Measurements from ENCODE around the gene SFMBT1.
A peak's percentile ranks its signal among the peaks of the same experiment; 100 is the strongest.

Gene SFMBT1

DNA sequence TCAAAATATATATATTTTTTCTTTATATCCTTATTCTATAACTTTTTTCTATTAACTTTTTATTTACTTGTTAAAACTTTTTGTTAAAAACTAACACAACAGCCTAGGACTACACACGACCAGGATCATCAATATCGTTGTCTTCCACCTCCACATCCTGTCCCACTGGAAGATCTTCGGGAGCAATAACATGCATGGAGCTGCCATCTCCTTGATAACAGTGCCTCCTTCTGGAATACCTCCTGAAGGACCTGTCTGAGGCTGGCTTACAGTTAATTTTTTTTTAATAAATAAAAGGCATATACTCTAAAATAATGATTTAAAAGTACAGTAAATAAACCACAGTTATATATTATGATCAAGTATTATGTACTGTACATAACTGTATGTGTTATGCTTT is 58.9 kb downstream of the SFMBT1 start:
- DNase-seq: no peak

DNA sequence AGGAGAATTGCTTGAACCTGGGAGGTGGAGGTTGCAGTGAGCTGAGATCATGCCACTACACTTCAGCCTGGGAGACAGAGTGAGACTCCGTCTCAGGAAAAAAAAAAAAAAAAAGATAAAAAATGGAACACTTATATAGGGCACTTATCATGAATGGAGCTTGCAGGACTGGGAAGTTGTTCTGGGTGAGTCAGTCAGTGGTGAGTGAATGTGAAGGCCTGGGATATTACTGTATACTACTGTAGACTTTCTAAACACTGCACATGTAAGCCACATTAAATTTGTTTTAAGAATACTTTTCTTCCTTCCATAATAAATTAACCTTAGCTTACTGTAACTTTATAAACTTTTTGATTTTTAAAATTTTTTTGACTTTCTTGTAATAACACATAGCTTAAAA is 59.8 kb downstream of the SFMBT1 start:
- no peak for DNase-seq

DNA sequence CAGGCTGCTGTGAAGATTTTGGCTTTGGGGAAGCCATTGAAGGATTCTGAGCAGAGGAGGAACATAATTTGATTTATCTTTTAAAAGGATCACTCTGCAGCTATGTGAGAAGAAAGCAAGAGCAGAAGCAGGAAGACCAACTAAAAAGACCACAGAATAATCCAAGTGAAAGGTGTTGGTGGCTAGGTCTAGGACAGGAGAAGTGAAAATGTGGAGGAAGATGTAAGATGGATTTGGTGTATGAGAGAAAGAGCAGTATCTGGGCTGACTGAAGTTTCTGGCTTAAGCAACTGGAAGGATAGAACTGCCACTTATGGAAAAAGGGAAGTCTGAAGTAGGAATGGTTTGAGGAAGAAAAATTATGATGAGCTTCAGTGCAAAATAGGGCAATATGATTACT is 62.0 kb downstream of the SFMBT1 start:
- DNase-seq: no peak

DNA sequence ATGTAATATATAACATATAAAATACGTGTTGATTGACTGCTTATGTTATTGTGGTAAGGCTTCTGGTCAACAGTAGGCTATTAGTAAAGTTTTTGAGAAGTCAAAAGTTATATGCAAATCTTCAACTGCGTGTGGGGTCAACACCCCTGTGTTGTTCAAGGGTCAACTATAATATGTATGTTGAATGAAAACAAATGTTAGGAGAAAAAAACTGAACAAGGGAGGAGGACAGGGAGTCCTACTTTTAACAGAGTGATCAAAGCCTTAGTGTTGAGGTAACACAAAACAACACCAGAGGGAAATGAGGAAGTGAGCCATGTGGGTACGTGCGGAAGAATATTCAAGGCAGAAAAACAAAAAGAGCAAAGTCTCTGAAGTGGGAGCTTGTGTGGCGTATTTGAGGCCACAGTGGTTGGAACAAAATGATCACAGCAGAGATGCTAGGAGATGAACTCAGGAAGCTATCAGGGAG is 62.5 kb downstream of the SFMBT1 start:
- no peak for DNase-seq

DNA sequence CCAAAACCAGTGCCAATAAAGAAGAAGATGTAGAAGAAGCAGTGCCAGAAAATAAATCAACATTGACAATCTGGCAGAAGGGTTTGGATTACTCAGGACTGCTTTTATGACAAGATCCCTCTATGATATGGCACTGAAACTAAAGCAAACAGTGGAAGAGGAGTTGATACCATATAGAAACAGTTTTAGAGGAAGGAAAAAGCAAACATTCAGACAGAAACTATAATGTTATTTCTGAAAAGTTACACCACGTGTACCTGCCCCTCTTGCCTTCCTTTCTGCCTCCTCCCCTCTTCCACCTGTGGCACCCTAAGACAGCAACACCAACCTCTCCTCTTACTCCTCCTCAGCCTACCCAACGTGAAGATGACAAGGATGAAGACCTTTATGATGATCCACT is 63.0 kb downstream of the SFMBT1 start:
- no peak for DNase-seq

DNA sequence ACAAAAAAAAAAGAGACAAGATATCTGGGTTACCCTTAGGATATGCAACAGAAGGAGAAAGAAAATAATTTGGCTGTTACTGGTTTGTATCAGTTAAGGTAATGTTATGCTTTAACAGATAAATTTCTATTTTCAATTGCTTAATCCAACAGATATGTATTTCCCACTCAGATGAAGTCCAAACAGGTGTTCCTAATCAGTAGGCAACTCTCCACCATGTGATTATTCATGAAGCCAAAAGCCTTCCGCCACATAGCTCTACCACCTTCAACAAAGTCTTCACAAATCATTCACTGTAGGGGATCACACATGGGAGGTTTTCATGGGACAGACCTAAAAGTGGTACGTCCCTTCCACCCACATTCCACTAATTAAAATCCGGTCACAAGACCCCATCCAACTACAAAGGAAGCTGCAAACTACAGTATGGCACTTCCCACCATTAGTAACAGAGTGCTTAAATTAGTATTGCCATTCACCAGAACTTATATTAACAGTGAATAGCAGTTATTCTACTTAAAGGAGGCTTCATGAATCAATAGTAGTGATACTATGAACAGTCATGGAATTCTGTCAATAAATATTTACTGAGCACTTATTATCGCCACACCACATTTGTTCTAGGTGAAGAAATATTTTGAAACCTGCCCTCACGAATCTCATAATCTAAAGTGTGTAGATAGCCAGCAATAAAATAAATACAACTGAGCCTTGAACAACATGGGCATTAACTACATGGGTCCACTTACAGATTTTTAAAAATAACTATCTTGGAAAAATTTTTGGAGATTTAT is 66.5 kb downstream of the SFMBT1 start:
- DNase-seq: no peak

DNA sequence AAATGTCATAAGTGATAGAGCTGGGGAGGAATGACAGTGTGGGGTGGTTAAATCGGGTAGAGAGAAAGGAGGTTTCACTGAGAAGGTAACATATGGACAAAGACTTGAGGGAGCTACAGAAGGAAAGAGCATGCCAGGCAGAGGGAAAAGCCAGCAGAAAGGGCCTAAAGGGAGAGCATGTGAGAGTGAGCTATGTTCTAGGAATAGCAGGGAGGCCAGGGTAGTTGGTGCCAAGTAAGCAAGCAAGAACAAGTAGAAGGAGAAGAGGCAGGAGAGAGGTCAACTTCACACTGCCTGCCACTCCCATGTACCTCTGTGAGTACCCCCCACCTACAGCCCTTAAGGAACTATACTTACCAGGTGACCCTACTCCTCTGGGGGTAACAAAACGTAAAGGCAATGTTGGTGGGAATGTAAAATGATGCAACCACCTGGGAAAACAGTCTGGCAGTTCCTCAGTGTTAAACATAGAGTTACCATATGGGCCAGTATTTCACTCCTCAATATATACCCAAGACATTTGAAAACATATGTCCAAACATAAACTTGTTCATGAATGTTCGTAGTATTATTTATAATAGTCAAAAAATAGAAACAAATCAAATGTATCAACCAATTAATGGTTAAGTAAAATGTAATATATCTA is 67.6 kb downstream of the SFMBT1 start:
- no peak for DNase-seq

DNA sequence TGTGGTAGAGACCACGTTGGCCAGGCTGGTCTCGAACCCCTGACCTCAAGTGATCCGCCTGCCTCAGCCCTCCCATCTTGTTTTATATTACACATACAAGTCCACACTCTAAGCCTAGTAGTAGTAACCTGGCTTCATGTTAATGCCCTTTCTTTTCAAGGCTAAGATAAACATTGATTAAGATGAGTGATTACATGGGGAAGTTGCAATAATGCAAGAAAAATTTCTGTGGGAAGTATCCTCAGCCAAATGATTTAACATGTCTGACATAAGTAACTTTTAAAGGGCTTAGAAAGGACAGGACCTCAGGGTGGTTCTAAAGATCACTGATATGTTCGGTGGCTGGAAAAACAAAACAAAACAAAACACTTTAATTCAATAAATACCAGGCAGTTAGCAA is 72.1 kb downstream of the SFMBT1 start:
- no peak for DNase-seq

DNA sequence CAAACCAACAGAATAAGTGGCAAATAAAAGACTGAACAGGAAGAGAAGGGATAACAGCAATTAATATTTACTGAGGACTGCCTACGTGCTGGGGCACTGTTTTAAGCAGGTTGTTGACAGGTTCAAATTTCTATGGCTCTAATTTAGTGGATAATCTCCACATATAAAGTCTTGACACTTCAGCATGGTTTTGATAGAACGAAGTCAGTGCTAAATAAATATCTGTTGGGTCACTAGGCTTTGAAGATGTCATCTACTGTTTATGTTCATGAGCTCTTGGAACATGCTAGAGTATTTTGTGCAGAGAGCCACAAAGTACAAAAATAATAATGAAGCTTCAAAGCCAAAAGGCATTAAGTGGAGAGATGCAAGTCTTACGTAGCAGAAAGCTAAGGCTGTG is 74.0 kb downstream of the SFMBT1 start:
- no peak for DNase-seq

DNA sequence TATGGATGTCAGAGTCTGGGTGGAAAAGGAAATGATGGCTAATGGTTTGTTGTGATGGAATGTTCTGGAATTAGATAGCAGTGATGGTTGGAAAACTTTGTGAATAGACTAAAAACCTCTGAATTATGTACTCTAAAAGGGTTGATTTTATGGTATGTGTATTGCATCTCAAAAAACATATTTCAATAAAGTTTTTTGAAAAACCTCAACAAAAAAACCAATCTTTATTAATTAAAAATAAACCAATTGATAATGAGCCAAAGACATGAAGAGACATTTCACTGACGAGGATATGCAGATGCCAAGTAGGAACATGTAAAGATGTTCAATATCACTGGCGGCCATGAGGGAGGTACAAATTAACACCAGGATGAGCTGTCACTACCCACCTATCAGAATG is 78.5 kb downstream of the SFMBT1 start:
- DNase-seq: no peak

DNA sequence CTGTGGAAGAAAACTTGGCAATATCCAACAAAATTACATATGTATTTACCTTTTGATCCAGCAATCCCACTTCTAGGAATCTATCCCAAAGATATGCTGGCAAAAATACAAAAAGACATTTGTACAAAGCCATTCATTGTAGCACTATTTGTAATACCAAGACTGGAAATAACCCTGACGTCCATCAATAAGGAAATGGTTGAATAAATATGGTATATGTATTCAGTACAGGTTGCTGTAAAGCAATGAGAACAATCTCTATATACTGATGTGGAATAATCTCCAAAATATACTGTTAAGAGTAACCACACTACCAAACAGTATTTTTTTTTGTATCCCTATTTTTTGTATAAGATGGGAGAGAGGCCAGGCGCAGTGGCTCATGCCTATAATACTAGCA is 83.7 kb downstream of the SFMBT1 start:
- no peak for DNase-seq

DNA sequence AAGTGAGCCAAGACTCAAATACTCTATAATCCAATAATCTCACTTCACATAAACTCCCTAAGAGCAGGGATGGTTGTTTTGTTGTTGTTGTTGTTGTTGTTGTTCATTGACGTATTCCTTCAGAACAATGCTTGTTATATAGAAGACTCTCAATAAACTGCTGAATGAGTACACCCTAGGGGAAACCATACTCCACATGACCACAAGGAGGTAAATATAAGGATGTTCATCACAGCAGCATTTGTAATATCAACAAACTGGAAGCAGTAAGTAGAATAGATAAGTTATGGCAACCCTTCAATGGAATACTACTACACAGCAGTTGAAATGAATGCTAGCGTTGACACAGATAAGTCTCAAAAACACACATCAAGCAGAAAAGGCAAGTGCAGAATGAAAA is 86.1 kb downstream of the SFMBT1 start:
- no peak for DNase-seq

DNA sequence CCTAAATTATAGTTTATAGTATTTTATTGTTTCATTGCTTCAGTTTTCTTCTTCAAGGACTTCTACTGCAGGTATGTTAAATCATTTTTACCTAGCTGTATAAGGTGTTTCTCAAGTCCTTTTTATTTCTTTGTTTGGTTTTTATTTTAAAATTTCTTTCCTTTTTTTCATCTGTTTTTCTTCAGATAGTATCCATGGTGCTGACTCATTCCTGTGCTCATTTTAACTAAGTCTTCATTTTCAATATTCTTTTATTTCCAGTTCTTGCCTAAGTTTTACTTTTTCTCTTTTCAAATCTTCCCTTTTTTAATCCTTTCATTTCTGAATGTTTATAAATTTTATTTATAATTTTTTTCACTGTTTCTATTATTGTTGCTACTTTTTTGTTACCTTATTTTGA is 106.3 kb downstream of the SFMBT1 start:
- DNase-seq: no peak

DNA sequence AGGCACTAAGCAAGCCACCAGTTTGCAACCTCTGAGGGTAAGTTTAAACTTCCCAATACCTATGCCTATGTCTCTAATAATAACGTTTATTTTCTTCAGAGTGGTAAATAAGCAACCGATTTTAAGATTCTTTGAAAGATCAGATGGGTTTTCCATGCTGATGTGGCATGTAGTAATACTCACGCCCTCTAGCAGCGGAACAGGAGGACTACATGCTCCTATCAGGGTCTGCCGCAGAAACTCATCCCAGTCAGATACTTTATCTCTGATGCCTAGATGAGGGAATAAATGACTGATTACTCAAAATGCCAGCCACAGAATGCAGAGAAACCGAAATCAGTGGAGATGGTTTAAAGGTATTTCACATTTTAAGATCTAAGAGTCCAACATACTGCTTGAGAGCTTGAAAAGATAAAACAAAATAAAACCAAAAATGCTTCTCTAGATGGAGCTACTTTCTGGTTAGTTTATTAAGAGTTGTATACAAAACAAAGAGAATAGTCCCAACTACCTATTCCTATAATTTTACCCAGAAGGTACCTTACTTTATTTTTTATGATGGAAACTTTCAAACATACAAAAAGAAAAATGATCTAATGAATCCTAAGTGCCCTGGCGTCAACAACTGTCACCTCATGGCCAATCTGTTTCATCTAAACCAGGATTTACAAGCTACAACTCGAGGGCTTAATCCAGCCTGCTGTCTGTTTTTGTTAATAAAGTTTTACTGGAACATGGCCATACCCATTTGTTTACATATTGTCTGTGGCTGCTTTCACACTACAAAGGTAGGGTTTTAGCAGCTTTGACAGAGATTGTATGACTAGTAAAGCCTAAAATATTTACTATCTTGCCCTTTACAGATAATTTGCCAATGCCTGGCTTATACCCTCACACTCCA is 111.0 kb downstream of the SFMBT1 start:
- peak; percentile 38 for DNase-seq

DNA sequence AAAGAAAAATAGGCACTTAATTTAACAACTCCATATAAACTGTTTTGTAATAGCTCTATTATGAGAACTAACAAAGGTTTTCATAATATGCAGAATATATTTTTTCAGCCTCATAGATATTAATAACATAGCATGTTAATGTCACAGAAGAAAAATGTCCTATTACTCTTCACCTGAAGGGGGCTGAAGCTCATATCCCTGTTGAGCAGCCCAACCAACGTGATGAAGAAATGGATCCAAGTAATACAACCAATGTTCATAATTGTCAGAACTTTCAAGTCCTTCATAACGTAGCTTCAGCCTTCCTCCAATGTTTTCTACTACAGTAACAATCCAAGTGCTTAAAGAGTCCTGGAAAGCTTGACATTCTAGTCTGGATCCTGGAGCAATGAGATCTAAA is 114.0 kb downstream of the SFMBT1 start:
- DNase-seq: no peak

DNA sequence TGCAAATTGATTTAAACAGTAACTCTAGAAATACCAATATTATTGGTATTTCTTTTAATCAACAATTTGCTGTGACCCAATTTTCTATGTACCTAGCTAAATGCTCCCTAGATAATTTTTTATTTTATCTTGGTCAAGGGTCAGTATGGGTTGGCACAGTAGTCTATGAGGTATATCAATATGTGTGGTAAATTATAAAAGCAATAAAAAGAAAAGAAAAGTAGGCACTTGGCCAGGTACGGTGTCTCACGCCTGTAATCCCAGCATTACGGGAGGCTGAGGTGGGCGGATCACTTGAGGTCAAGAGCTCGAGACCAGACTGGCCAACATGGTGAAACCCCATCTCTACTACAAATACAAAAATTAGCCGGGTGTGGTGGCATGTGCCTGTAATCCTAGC is 114.5 kb downstream of the SFMBT1 start:
- no peak for DNase-seq

DNA sequence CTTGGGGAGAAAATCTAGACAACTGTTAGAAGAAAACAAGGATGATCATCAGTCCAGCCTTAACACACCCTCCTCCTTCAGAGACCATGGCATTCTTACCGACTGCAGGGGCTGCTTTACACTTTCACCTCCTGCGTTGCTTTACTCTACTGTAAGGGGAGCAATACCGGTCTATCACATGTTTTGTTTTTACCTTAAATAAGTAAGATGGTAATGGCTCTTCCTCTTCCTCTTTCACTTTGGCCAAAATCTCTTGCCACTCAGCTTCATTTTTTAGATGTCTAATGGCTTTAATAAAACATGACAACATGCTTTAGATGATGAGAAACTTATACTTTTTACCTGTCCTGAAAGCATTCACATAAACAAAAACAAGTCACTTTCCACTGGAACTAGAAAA is 115.1 kb downstream of the SFMBT1 start:
- DNase-seq: no peak

DNA sequence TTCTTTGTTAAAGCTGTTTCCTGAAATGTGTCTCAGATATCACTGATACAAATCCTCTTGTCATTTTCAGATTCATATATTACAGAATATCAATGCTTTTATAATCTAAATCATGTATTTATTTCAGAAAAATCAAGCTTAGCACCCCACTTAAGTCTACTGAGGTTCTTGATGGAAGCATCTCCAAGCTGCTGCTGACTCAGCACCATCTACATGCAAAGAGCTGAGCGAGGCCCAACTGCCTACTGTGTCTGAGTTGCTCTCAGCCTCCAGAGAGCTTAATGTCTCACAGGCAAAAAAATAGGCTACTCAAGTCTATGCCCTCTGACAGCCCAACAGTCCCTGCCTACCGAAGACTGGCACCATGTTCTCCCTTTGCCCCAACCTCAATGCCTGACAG is 119.3 kb downstream of the SFMBT1 start:
- DNase-seq: no peak

DNA sequence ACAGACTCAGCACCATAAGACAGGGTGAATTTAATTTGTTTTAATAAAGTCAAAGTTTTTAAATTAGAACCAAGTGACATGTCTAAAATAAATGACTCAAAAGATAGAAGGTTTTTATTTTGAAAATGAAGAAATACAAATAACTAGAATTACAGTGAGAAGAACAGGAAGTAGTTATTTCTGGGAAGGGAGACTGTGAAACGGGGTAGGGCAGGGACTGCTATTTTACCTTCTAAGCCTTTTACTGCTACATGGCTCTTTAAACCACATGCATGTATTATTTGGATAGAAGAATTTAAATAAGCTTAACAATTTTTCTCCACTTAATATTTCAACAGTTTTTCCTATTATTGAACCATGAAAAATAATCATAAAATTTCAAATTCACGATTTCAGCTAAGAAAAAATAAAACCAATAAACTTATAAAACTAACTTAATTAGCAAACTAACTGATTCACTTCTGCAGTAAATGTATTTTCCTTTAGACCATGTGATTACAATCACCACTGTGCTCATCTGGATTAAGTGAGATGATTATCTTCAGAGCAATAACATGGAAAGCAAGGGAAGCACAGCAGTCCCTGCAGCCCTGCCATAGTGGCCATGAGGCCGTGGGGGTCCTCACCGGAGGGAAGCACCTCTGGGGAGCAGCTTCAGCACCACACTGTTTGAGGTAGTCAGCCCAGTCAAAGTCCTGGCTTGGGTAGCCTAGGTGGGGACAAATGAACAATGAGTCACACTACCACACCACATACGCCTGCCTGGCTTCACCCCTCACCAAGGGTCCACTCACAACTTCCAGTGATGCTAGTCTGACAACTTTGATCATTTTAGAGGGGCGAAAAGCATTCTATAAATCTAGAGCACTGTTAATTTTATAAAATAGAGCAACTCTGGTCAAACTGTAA is 120.2 kb downstream of the SFMBT1 start:
- DNase-seq: no peak

DNA sequence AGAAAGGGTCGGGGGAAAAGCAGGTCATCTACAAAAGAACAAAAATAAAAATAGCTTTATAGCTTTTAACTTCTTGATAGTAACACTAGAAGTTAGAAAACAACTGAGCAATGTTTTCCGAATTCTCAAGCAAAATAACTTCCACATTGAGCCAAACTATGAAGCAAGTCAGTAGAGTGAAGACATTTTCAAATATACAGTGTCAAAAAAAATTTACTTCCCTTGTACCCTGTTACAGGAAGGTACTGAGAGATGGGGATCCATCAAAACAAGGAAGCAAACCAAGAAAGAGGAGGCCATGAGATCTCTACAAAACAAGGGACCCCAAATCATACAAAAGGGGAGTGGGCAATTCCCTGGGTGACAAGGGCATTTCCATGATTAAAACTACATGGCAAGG is 121.9 kb downstream of the SFMBT1 start:
- DNase-seq: no peak

DNA sequence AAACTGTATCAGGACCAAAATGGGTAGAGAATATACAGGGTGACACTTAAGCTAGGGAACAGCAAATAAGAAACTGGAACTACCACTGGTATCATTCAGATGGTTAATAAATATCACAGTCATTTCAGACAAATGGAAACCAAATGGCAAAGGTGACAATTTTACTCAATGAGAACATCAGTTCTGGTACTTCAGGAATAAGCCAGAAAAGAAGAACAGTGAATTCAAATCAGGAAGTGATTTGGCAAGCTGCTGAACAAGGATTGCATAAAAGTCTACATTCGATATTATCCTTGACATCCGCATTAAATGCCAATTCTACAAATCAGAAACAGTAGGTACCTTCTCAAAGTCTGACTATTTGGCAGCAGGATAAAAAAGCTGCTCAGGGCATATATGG is 125.0 kb downstream of the SFMBT1 start:
- no peak for DNase-seq

DNA sequence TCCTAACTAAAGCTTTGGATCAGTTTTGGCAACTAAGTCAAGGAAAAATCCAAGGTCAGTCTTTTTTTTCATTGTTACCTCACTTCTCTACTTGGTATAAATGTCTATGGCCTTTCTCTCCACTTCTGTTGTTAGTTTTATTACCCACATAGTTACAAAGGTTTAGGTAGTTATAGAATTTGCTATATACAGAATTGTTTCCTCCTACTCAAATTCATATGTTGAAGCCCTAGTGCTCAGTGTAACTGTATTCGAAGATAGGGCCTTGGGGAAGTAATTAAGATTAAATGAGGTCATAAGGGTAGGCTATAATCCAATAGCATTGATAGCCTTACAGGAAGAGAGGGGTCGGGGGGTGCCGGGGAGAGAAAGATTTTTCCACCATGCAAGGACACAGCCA is 128.8 kb downstream of the SFMBT1 start:
- DNase-seq: no peak

DNA sequence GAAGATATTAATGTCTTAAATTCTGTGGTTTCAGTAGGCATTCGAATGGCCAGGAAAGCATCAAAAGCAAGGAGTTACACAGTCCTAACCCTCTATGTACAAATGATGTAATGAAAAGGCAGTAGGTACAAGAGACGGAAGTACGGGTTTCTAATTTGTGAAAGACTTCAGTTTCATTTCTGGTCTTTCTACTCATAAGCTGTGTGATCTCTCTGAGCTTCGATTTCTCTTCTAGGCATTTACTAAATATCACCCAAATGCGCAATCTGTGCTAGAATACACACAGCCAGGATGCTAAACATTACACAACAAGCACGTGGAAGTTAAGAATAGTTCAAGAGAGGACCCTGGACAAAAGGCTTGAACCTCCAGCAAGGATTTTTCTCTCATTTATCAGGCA is 130.6 kb downstream of the SFMBT1 start:
- DNase-seq: no peak

Data from NCI-H2227 treated with DMSO at 0.1 percent for 48 hours (cell line).